CD14-positive monocyte (primary cell): ENCODE results near the gene ZNF22. TPM values are rescaled to one million over a fixed set of nuclear protein-coding genes. Genes with fewer than 3 reads are reported as not detected.

ENCODE experiments used
- DNase-seq, 3 donors: peaks; one replicate each; pipeline ENCODE4 v3.0.0-alpha.2; 2011 to 2022
- H2AFZ ChIP-seq: 2 replicates; pipeline ENCODE4 v1.6.0; 2012; ENCODE audit warnings: mild to moderate bottlenecking, low read depth, low read length, inconsistent platforms; ENCODE audit not compliant: insufficient read depth, poor library complexity, severe bottlenecking
- H3K27ac ChIP-seq, 2 donors: 1 replicate in 1 of 2; 2 replicates in 1 of 2; pipeline ENCODE4 v1.5.1; 2012 to 2013; ENCODE audit warnings: low read length in 2 of 2, control low read depth in 1 of 2, inconsistent platforms in 1 of 2, low read depth in 1 of 2, mild to moderate bottlenecking in 1 of 2
- H3K27me3 ChIP-seq, 2 donors: one replicate each; pipeline versions ENCODE4 v1.6.0 to v1.6.1; 2011 to 2013; ENCODE audit warnings: low read length in 2 of 2; ENCODE audit not compliant: control insufficient read depth in 2 of 2, insufficient read depth in 2 of 2
- H3K36me3 ChIP-seq, 2 donors: replicated peaks in 1 of 2; 1 replicate in 1 of 2; 2 replicates in 1 of 2; pipeline versions ENCODE4 v1.5.1 to v1.6.1; 2012 to 2013; ENCODE audit warnings: low read length in 2 of 2, control low read depth in 1 of 2, inconsistent platforms in 1 of 2, mild to moderate bottlenecking in 1 of 2; ENCODE audit not compliant: insufficient read depth in 2 of 2, control insufficient read depth in 1 of 2
- H3K4me1 ChIP-seq, 2 donors: 1 replicate in 1 of 2; 2 replicates in 1 of 2; pipeline versions ENCODE4 v1.5.1 to v1.6.1; 2012 to 2013; ENCODE audit warnings: low read length in 2 of 2, control low read depth in 1 of 2, inconsistent platforms in 1 of 2, mild to moderate bottlenecking in 1 of 2, moderate library complexity in 1 of 2; ENCODE audit not compliant: insufficient read depth in 2 of 2, control insufficient read depth in 1 of 2
- H3K4me2 ChIP-seq: replicated peaks from 2 replicates; pipeline ENCODE3; 2012; ENCODE audit warnings: low read length, moderate library complexity, mild to moderate bottlenecking; ENCODE audit not compliant: poor library complexity, severe bottlenecking; ENCODE audit errors: extremely low read depth
- H3K4me3 ChIP-seq, 3 experiments: fragments of 200-600 bp in 1 of 3; sonication (generic) in 1 of 3; replicated peaks in 1 of 3; 1 replicate in 2 of 3; 2 replicates in 1 of 3; pipeline ENCODE4 v1.5.1; 2011 to 2013; ENCODE audit warnings: low read length in 3 of 3, mild to moderate bottlenecking in 3 of 3, control low read depth in 2 of 3, low read depth in 2 of 3, inconsistent platforms in 1 of 3, moderate library complexity in 1 of 3
- H3K79me2 ChIP-seq: 2 replicates; pipeline ENCODE4 v1.6.0; 2012; ENCODE audit warnings: mild to moderate bottlenecking, control low read depth, inconsistent platforms, low read length, moderate library complexity; ENCODE audit not compliant: insufficient read depth
- H3K9ac ChIP-seq: 2 replicates; pipeline ENCODE4 v1.6.0; 2017; ENCODE audit warnings: low read length, mild to moderate bottlenecking; ENCODE audit not compliant: insufficient read depth, poor library complexity, severe bottlenecking
- H3K9me3 ChIP-seq, 2 donors: replicated peaks in 1 of 2; 1 replicate in 1 of 2; 2 replicates in 1 of 2; pipeline versions ENCODE4 v1.5.1 to v1.6.1; 2012 to 2013; ENCODE audit warnings: low read length in 2 of 2, control low read depth in 1 of 2; ENCODE audit not compliant: control insufficient read depth in 1 of 2, insufficient read depth in 1 of 2
- H4K20me1 ChIP-seq: 2 replicates; pipeline ENCODE4 v1.6.0; 2012; ENCODE audit warnings: mild to moderate bottlenecking, low read length, control low read depth, moderate library complexity; ENCODE audit not compliant: insufficient read depth
- H3K27ac Mint-ChIP-seq, 7 donors: one replicate each; pipeline ENCODE4 v1.8.0; 2020; ENCODE audit warnings: mild to moderate bottlenecking in 7 of 7, mixed read lengths in 7 of 7, moderate library complexity in 6 of 7, inconsistent platforms in 2 of 7
- H3K27me3 Mint-ChIP-seq, 3 donors: one replicate each; pipeline ENCODE4 v1.8.0; 2021 to 2022; ENCODE audit warnings: low read depth in 3 of 3, mild to moderate bottlenecking in 3 of 3, mixed read lengths in 3 of 3, moderate library complexity in 3 of 3, inconsistent platforms in 1 of 3
- H3K36me3 Mint-ChIP-seq, 2 donors: one replicate each; pipeline ENCODE4 v1.8.0; 2020; ENCODE audit warnings: mixed read lengths in 2 of 2, inconsistent platforms in 1 of 2, mild to moderate bottlenecking in 1 of 2
- H3K4me1 Mint-ChIP-seq: one replicate; pipeline ENCODE4 v1.8.0; 2020; ENCODE audit warnings: mild to moderate bottlenecking, mixed read lengths
- H3K4me3 Mint-ChIP-seq, 2 donors: one replicate each; pipeline ENCODE4 v1.8.0; 2020; ENCODE audit warnings: mild to moderate bottlenecking in 2 of 2, mixed read lengths in 2 of 2, moderate library complexity in 1 of 2
- H3K9me3 Mint-ChIP-seq, 7 donors: one replicate each; pipeline ENCODE4 v1.8.0; 2020 to 2022; ENCODE audit warnings: mixed read lengths in 7 of 7, mild to moderate bottlenecking in 6 of 7, moderate library complexity in 6 of 7, inconsistent platforms in 2 of 7
- CTCF ChIP-seq: fragments of 200-600 bp; IDR thresholded peaks from one replicate; pipeline ENCODE4 v1.8.0; 2022; ENCODE audit warnings: antibody characterized with exemption, mild to moderate bottlenecking
- WGBS: methylation state at CpG from one replicate; pipeline ENCODE4 v1.1.5; 2013; ENCODE audit warnings: missing lambda C conversion rate; ENCODE audit not compliant: insufficient coverage; 5-methylcytosine and 5-hydroxymethylcytosine counted together
- intact Hi-C, 2 donors: fragments of 100-400 bp; cut with micrococcal nuclease; formaldehyde crosslinking; loops; one replicate each; pipeline versions ENCODE4 v1.15.0 to v1.15.1; 2023
- polyA plus RNA-seq, 3 donors: library from polyadenylated mRNA; depleted of rRNA in 1 of 3; unstranded in 2 of 3; stranded (reverse) in 1 of 3; fragments of 300-500 nt in 2 of 3; fragments of >200 nt in 1 of 3; fragmentation: Illumina TruSeq in 2 of 3; gene quantifications; 1 replicate in 2 of 3; 2 replicates in 1 of 3; pipeline ENCODE4 v1.2.3, GENCODE V29; 2012 to 2021

The ZNF22 gene
- polyA plus RNA-seq, 3 donors, result 4.1 to 14.6 (median 10.4) TPM

GRCh38 chr10:44968091-44968490 is 32.6 kb upstream of the ZNF22 start:
- peaks cover 0 to 3% (median 0%) of the 10 kb centered on the region in 7 donors for H3K9me3 Mint-ChIP-seq
- peak; percentile 88 to 95 (median 95) for DNase-seq
- no peaks in the 10 kb centered on the region for H3K9me3 ChIP-seq
- no peaks in the 10 kb centered on the region for H3K27me3 Mint-ChIP-seq
- H3K4me3 ChIP-seq, result peak overlapping the region in 1 of 3 experiments; percentile 96
- peaks cover 97% of the 10 kb centered on the region for H3K4me1 Mint-ChIP-seq
- H3K36me3 ChIP-seq, result peaks cover 36 to 37% of the 10 kb centered on the region in 2 donors
- intact Hi-C loops, result loop anchor here in 1 of 2 donors (10.0 kb wide), 2 partner anchors 407 to 1057 kb away; partner anchors contain the start of gene ALOX5
- H3K9ac ChIP-seq, result peak overlapping the region; percentile 44
- 0% methylated on average over 2 of the region's 3 CpGs for WGBS
- H2AFZ ChIP-seq, result no peak overlapping the region
- peaks cover 98 to 100% of the 10 kb centered on the region in 2 donors for H3K4me1 ChIP-seq
- peak overlapping the region; percentile 65 to 84 for H3K4me3 Mint-ChIP-seq
- peak overlapping the region; percentile 73 to 81 for H3K27ac ChIP-seq
- no peak for TF ChIP-seq CTCF
- H3K27me3 ChIP-seq, result no peaks in the 10 kb centered on the region
- H3K79me2 ChIP-seq, result peaks cover 86% of the 10 kb centered on the region
- peaks cover 34% of the 10 kb centered on the region for H4K20me1 ChIP-seq
- peak overlapping the region; percentile 83 to 98 (median 94) for H3K27ac Mint-ChIP-seq
- peaks cover 52 to 73% of the 10 kb centered on the region in 2 donors for H3K36me3 Mint-ChIP-seq
- H3K4me2 ChIP-seq, result peak overlapping the region; percentile 99

- intact Hi-C loops, result loop anchor here in 1 of 2 donors (10.0 kb wide), 2 partner anchors 406 to 1056 kb away; partner anchors contain the start of gene ALOX5
- Histone ChIP-seq H3K79me2 (peaks cover 83% of the 10 kb centered on the region), H3K36me3 (peaks cover 41% of the 10 kb centered on the region in 2 donors), H3K27ac (peak overlapping the region; percentile 73 to 81), H3K9ac (peak overlapping the region; percentile 23), H2AFZ (no peak overlapping the region), H3K4me3 (peak overlapping the region in 1 of 3 experiments; percentile 96), H4K20me1 (peaks cover 27% of the 10 kb centered on the region), H3K27me3 (no peaks in the 10 kb centered on the region), H3K4me2 (peak overlapping the region; percentile 99), H3K4me1 (peaks cover 98 to 100% of the 10 kb centered on the region in 2 donors), H3K9me3 (no peaks in the 10 kb centered on the region)
- peaks cover 52 to 72% of the 10 kb centered on the region in 2 donors for H3K36me3 Mint-ChIP-seq
- peaks cover 97% of the 10 kb centered on the region for H3K4me1 Mint-ChIP-seq
- no peak for TF ChIP-seq CTCF
- no peaks in the 10 kb centered on the region for H3K27me3 Mint-ChIP-seq
- no peak for DNase-seq
- peak overlapping the region; percentile 83 to 97 (median 93) for H3K27ac Mint-ChIP-seq
- peaks cover 0 to 3% (median 0%) of the 10 kb centered on the region in 7 donors for H3K9me3 Mint-ChIP-seq
- 39% methylated on average over 6 of the region's 11 CpGs for WGBS
- H3K4me3 Mint-ChIP-seq, result peak overlapping the region; percentile 3 to 84
Measured at GRCh38 chr10:44968500-44969400, 32.0 kb upstream of the ZNF22 start.
